Testis (tissue), 3 donors: ENCODE results near the gene CTSC. TPM values are rescaled to one million over a fixed set of nuclear protein-coding genes. Genes with fewer than 3 reads are reported as not detected.

Experiments
- DNase-seq: peaks from one replicate; pipeline ENCODE4 v3.0.0-alpha.2; 2019
- H3K27ac ChIP-seq, 2 donors: fragments of 200-600 bp; sonication (generic); one replicate each; pipeline ENCODE4 v1.5.1; 2019
- H3K27me3 ChIP-seq: fragments of 200-600 bp; sonication (generic); one replicate; pipeline ENCODE4 v1.5.1; 2019
- H3K36me3 ChIP-seq: fragments of 200-600 bp; sonication (generic); one replicate; pipeline ENCODE4 v1.5.1; 2017; ENCODE audit warnings: low read depth; ENCODE audit errors: missing control alignments
- H3K4me1 ChIP-seq: fragments of 200-600 bp; sonication (generic); one replicate; pipeline ENCODE4 v1.5.1; 2019
- H3K4me3 ChIP-seq, 2 donors: fragments of 200-600 bp; sonication (generic); one replicate each; pipeline ENCODE4 v1.5.1; 2017 to 2019
- H3K9me3 ChIP-seq: fragments of 200-600 bp; sonication (generic); one replicate; pipeline ENCODE4 v1.5.1; 2017
- CTCF ChIP-seq, 3 experiments: fragments of 450-650 bp in 2 of 3; fragments of 200-600 bp in 1 of 3; sonication (generic) in 1 of 3; IDR thresholded peaks; one replicate each; pipeline ENCODE4 v1.5.1; 2016 to 2019; ENCODE audit warnings: antibody characterized with exemption in 3 of 3, mild to moderate bottlenecking in 2 of 3, moderate library complexity in 1 of 3
- POLR2A ChIP-seq: fragments of 450-650 bp; IDR thresholded peaks from one replicate; pipeline ENCODE4 v1.6.1; 2017; ENCODE audit warnings: antibody characterized with exemption, mild to moderate bottlenecking, moderate library complexity
- WGBS, 2 donors: methylation state at CpG; one replicate each; pipeline ENCODE4 v1.1.5; 2018; 5-methylcytosine and 5-hydroxymethylcytosine counted together
- intact Hi-C: fragments of 100-400 bp; cut with DNase I; formaldehyde crosslinking; loops from one replicate; pipeline ENCODE4 v1.15.1; 2023; ENCODE audit warnings: low total_unique reads
- polyA plus RNA-seq: library from polyadenylated mRNA; stranded (reverse); fragments of 350-450 nt; fragmentation: Illumina TruSeq; extraction: RNeasy Lipid Tissue Mini Kit (QIAGEN cat#74804); gene quantifications from one replicate; pipeline ENCODE4 v1.2.3, GENCODE V29; 2014; ENCODE audit warnings: low read depth, low replicate concordance; ENCODE audit not compliant: insufficient read depth
- total RNA-seq, 2 donors: library from RNA; depleted of rRNA; stranded (reverse); fragments of >200 nt; gene quantifications; one replicate each; pipeline ENCODE4 v1.2.3, GENCODE V29; 2016

Gene CTSC
- total and polyA plus RNA-seq, 3 donors from 2014 or later = 39.1 to 71.0 (median 65.3) TPM

GRCh38 chr11:88379130-88379529, 41.6 kb upstream of the CTSC start:
- Histone ChIP-seq H3K4me1 (no peaks in the 10 kb centered on the region), H3K9me3 (no peaks in the 10 kb centered on the region), H3K27me3 (no peaks in the 10 kb centered on the region), H3K36me3 (no peaks in the 10 kb centered on the region), H3K27ac (no peak overlapping the region), H3K4me3 (no peak overlapping the region)
- 90 to 93% methylated on average over 3 of the region's 3 CpGs for WGBS, 2 donors
- intact Hi-C loops = no loop called here
- TF ChIP-seq CTCF (IDR thresholded peaks at IDR 0.05) (no peak), POLR2A (no peak)
- DNase-seq = no peak

- 89 to 90% methylated on average over 4 of the region's 4 CpGs for WGBS, 2 donors
- Histone ChIP-seq H3K27me3 (no peaks in the 10 kb centered on the region), H3K4me1 (no peaks in the 10 kb centered on the region), H3K4me3 (no peak overlapping the region), H3K9me3 (no peaks in the 10 kb centered on the region), H3K27ac (no peak overlapping the region), H3K36me3 (no peaks in the 10 kb centered on the region)
- no peak for TF ChIP-seq POLR2A
- no peak for TF ChIP-seq CTCF (IDR thresholded peaks at IDR 0.05)
- intact Hi-C loops = no loop called here
- no peak for DNase-seq
Measured at GRCh38 chr11:88378422-88379066, 41.0 kb upstream of the CTSC start.

- no peaks in the 10 kb centered on the region for H3K4me1 ChIP-seq
- H3K27ac ChIP-seq = no peak overlapping the region
- no peaks in the 10 kb centered on the region for H3K9me3 ChIP-seq
- H3K4me3 ChIP-seq = no peak overlapping the region
- no peaks in the 10 kb centered on the region for H3K27me3 ChIP-seq
- H3K36me3 ChIP-seq = no peaks in the 10 kb centered on the region
- intact Hi-C loops = no loop called here
- TF ChIP-seq POLR2A (no peak), CTCF (IDR thresholded peaks at IDR 0.05) (no peak)
- no peak for DNase-seq
Measured at GRCh38 chr11:88377646-88378045, 40.1 kb upstream of the CTSC start.

GRCh38 chr11:88377144-88377543, 39.6 kb upstream of the CTSC start:
- intact Hi-C loops = no loop called here
- Histone ChIP-seq H3K9me3 (no peaks in the 10 kb centered on the region), H3K4me1 (no peaks in the 10 kb centered on the region), H3K27me3 (no peaks in the 10 kb centered on the region), H3K27ac (no peak overlapping the region), H3K36me3 (no peaks in the 10 kb centered on the region), H3K4me3 (no peak overlapping the region)
- TF ChIP-seq CTCF (IDR thresholded peaks at IDR 0.05) (no peak), POLR2A (no peak)
- 91 to 98% methylated on average over 2 of the region's 2 CpGs for WGBS, 2 donors
- no peak for DNase-seq

- Histone ChIP-seq H3K36me3 (no peaks in the 10 kb centered on the region), H3K27ac (no peak overlapping the region), H3K4me3 (no peak overlapping the region), H3K9me3 (no peaks in the 10 kb centered on the region), H3K27me3 (no peaks in the 10 kb centered on the region), H3K4me1 (no peaks in the 10 kb centered on the region)
- 86 to 88% methylated on average over 2 of the region's 2 CpGs for WGBS, 2 donors
- no peak for TF ChIP-seq POLR2A
- TF ChIP-seq CTCF (IDR thresholded peaks at IDR 0.05) = no peak
- intact Hi-C loops = no loop called here
- no peak for DNase-seq
Measured at GRCh38 chr11:88375927-88376470, 38.5 kb upstream of the CTSC start.
